ENCODE results near the gene PGM2L1. TPM values are rescaled to one million over a fixed set of nuclear protein-coding genes. Genes with fewer than 3 reads are reported as not detected.
"Not testable (repeated sequence)": the region's sequence is repeated elsewhere in the genome, so short reads cannot be mapped to it uniquely, and the experiment has no call there.

Gene PGM2L1
- total and polyA plus RNA-seq, 7 donors: 1.2 to 13.4 (median 7.6) TPM

GRCh38 chr11:74370123-74370522 lies 28.1 kb downstream of the PGM2L1 start:
- DNase-seq: no peak
- TF ChIP-seq POLR2AphosphoS5 (IDR thresholded peaks at IDR 0.05) (no peak), EP300 (IDR thresholded peaks at IDR 0.05) (no peak), POLR2A (IDR thresholded peaks at IDR 0.05) (no peak)
- TF ChIP-seq, protein P1, sequence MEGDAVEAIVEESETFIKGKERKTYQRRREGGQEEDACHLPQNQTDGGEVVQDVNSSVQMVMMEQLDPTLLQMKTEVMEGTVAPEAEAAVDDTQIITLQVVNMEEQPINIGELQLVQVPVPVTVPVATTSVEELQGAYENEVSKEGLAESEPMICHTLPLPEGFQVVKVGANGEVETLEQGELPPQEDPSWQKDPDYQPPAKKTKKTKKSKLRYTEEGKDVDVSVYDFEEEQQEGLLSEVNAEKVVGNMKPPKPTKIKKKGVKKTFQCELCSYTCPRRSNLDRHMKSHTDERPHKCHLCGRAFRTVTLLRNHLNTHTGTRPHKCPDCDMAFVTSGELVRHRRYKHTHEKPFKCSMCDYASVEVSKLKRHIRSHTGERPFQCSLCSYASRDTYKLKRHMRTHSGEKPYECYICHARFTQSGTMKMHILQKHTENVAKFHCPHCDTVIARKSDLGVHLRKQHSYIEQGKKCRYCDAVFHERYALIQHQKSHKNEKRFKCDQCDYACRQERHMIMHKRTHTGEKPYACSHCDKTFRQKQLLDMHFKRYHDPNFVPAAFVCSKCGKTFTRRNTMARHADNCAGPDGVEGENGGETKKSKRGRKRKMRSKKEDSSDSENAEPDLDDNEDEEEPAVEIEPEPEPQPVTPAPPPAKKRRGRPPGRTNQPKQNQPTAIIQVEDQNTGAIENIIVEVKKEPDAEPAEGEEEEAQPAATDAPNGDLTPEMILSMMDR (IDR thresholded peaks at IDR 0.05): no peak
- 24 to 72% methylated on average over 2 of the region's 2 CpGs for WGBS, 2 donors
- Histone ChIP-seq H3K27me3 (no peaks in the 10 kb centered on the region), H3K9me3 (no peaks in the 10 kb centered on the region), H3K36me3 (peaks cover 0 to 11% (median 0%) of the 10 kb centered on the region in 4 donors), H3K4me1 (peaks cover 0 to 6% (median 0%) of the 10 kb centered on the region in 4 donors), H3K27ac (no peak overlapping the region), H3K4me3 (no peak overlapping the region)
- intact Hi-C loops (cut with DNase I): no loop called here

DNA sequence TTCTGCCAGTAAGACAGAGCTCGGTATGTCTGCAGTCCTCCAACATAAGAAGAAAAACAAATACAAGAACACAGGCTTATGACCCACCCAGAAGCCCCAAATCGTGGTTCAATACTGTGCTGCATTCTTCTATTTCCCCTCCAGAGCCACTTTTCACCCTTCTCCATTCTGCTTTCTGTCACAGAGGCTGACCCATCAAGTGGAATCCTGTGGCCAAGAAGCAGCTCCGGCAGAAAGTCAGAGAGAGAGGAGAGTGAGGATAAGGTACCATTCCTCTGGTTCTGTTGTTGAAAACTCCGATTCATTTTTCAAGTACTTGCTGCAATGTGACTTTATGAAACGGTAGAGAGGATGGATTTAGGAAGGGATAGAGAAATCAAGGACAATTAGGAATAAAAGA lies 30.4 kb downstream of the PGM2L1 start:
- Histone ChIP-seq H3K27me3 (no peaks in the 10 kb centered on the region), H3K36me3 (peaks cover 0 to 11% (median 0%) of the 10 kb centered on the region in 4 donors), H3K27ac (no peak overlapping the region), H3K4me3 (no peak overlapping the region), H3K4me1 (peaks cover 0 to 6% (median 0%) of the 10 kb centered on the region in 4 donors), H3K9me3 (no peaks in the 10 kb centered on the region)
- TF ChIP-seq POLR2AphosphoS5 (IDR thresholded peaks at IDR 0.05) (no peak), EP300 (IDR thresholded peaks at IDR 0.05) (no peak), POLR2A (IDR thresholded peaks at IDR 0.05) (no peak)
- TF ChIP-seq, protein P1 (IDR thresholded peaks at IDR 0.05): no peak
- no peak for DNase-seq
- 87 to 91% methylated on average over 5 of the region's 5 CpGs for WGBS, 2 donors
- intact Hi-C loops (cut with DNase I): no loop called here

DNA sequence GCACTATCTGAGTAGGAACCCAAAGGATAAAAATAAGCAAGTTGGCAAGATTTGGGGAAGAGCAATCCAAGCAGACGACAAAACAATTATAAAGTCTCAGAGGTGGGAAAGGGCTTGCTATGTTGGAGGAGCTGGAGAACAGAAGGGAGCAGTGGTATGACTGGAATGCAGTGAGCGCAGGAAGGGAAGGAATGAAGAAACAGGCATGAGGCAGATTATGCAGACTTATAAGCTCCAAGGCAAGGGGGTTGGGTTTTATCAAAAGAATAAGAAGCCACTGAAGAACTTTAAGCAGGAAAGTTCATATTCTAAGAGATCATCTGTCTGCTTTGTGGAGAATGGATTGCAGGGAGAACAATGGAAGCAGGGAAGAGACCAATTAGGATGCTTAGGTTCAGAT lies 31.7 kb downstream of the PGM2L1 start:
- TF ChIP-seq, protein P1 (IDR thresholded peaks at IDR 0.05): no peak
- no peak for TF ChIP-seq EP300 (IDR thresholded peaks at IDR 0.05)
- no peak for TF ChIP-seq POLR2AphosphoS5 (IDR thresholded peaks at IDR 0.05)
- TF ChIP-seq POLR2A (IDR thresholded peaks at IDR 0.05): no peak
- peaks cover 0 to 6% (median 0%) of the 10 kb centered on the region in 4 donors for H3K4me1 ChIP-seq
- H3K27ac ChIP-seq: no peak overlapping the region
- 85 to 92% methylated on average over 2 of the region's 2 CpGs for WGBS, 2 donors
- intact Hi-C loops (cut with DNase I): no loop called here
- no peaks in the 10 kb centered on the region for H3K9me3 ChIP-seq
- H3K4me3 ChIP-seq: no peak overlapping the region
- peaks cover 0 to 11% (median 0%) of the 10 kb centered on the region in 4 donors for H3K36me3 ChIP-seq
- H3K27me3 ChIP-seq: no peaks in the 10 kb centered on the region
- DNase-seq: no peak

DNA sequence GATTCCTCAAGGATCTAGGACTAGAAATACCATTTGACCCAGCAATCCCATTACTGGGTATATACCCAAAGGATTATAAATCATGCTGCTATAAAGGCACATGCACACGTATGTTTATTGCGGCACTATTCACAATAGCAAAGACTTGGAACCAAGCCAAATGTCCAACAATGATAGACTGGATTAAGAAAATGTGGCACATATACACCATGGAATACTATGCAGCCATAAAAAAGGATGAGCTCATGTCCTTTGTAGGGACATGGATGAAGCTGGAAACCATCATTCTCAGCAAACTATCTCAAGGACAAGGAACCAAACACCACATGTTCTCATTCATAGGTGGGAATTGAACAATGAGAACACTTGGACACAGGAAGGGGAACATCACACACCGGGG lies 32.4 kb downstream of the PGM2L1 start:
- H3K4me1 ChIP-seq; H3K9me3 ChIP-seq; H3K27me3 ChIP-seq; H3K27ac ChIP-seq; H3K4me3 ChIP-seq; DNase-seq; intact Hi-C loops (cut with DNase I): not testable (repeated sequence)
- WGBS, 2 donors: 73 to 88% methylated on average over 3 of the region's 3 CpGs
- H3K36me3 ChIP-seq: peaks cover 0 to 14% (median 0%) of the 10 kb centered on the region in 4 donors

DNA sequence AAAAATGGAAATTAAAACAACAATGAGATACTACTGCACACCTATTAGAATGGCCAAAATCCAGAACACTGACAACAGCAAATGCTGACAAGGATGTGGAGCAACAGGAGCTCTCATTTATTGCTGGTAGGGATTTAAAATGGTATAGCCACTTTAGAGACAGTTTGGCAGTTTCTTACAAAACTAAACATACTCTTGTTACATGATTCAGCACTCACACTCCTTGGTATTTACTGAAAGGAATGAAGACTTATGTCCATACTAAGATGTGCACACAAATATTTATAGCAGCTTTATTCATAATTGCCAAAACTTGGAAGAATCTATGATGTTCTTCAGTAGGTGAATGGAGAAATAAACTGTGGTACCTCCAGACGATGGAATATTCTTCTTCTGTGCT lies 40.8 kb downstream of the PGM2L1 start:
- no peaks in the 10 kb centered on the region for H3K4me1 ChIP-seq
- no peak overlapping the region for H3K27ac ChIP-seq
- WGBS, 2 donors: 93 to 95% methylated on average over 1 of the region's 1 CpG
- TF ChIP-seq POLR2AphosphoS5 (IDR thresholded peaks at IDR 0.05): no peak
- TF ChIP-seq EP300 (IDR thresholded peaks at IDR 0.05): no peak
- TF ChIP-seq, protein P1 (IDR thresholded peaks at IDR 0.05): no peak
- no peak for TF ChIP-seq POLR2A (IDR thresholded peaks at IDR 0.05)
- H3K9me3 ChIP-seq: no peaks in the 10 kb centered on the region
- no peak for DNase-seq
- intact Hi-C loops (cut with DNase I): no loop called here
- H3K27me3 ChIP-seq: no peaks in the 10 kb centered on the region
- peaks cover 0 to 17% (median 2%) of the 10 kb centered on the region in 4 donors for H3K36me3 ChIP-seq
- no peak overlapping the region for H3K4me3 ChIP-seq
